Esophagus (tissue), 2 donors: Measurements from ENCODE around the gene ALS2. TPM values are rescaled to one million over a fixed set of nuclear protein-coding genes. Genes with fewer than 3 reads are reported as not detected.

Experiments used
- H3K27ac ChIP-seq, 2 donors: one replicate each; pipeline ENCODE4 v1.5.1; 2013; ENCODE audit warnings: low read depth in 2 of 2, mild to moderate bottlenecking in 2 of 2, inconsistent platforms in 1 of 2, low read length in 1 of 2, moderate library complexity in 1 of 2
- H3K27me3 ChIP-seq, 2 donors: one replicate each; pipeline ENCODE4 v1.6.1; 2013; ENCODE audit warnings: low read length in 2 of 2, control low read depth in 1 of 2, mild to moderate bottlenecking in 1 of 2; ENCODE audit not compliant: insufficient read depth in 2 of 2, control insufficient read depth in 1 of 2
- H3K36me3 ChIP-seq, 2 donors: one replicate each; pipeline ENCODE4 v1.6.1; 2013; ENCODE audit warnings: low read length in 1 of 2; ENCODE audit not compliant: control insufficient read depth in 2 of 2, insufficient read depth in 2 of 2
- H3K4me1 ChIP-seq, 2 donors: one replicate each; pipeline ENCODE4 v1.6.1; 2013; ENCODE audit warnings: low read length in 1 of 2; ENCODE audit not compliant: control insufficient read depth in 2 of 2, insufficient read depth in 2 of 2
- H3K4me3 ChIP-seq, 2 donors: one replicate each; pipeline ENCODE4 v1.5.1; 2013; ENCODE audit warnings: low read length in 2 of 2, mild to moderate bottlenecking in 2 of 2, low read depth in 1 of 2, moderate library complexity in 1 of 2
- H3K9me3 ChIP-seq, 2 donors: one replicate each; pipeline ENCODE4 v1.6.1; 2013; ENCODE audit warnings: mild to moderate bottlenecking in 2 of 2, low read depth in 1 of 2, low read length in 1 of 2, moderate library complexity in 1 of 2; ENCODE audit not compliant: control insufficient read depth in 2 of 2, insufficient read depth in 1 of 2
- WGBS, 2 donors: extraction: QIAGEN DNeasy Blood & Tissue Kit; methylation state at CpG; one replicate each; pipeline ENCODE4 v1.1.7; 2013; 5-methylcytosine and 5-hydroxymethylcytosine counted together
- polyA plus RNA-seq, 2 donors: library from polyadenylated mRNA; stranded (reverse); fragments of 200-250 nt; gene quantifications; one replicate each; pipeline ENCODE4 v1.2.3, GENCODE V29; 2013
- donor health status: healthy with polysubstance abuse.
- donor health status: Bipolar disorder and iron deficiency.

Gene ALS2
- polyA plus RNA-seq, 2 donors = 3.2 to 3.9 TPM

DNA sequence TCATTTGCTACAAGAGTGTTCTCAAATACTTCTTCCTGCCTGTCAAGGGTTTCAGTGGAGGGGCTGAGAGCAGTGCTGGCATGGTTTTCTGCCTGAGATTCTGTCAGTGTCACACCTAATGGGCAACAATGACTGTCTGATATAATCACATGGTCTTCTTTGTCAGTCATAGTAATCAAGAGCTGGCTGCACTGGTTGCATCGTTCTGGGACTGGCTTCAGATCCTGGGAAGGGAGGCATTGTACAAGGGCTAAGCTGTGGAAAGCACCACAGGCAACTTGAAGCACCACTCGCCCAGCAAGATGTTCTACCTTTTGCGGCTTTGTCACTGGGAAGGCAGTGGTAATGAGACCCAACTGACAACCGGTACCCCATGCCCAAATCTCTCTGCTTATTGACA, 19.6 kb downstream of the ALS2 start:
- WGBS, 2 donors = 94 to 96% methylated on average over 4 of the region's 4 CpGs

DNA sequence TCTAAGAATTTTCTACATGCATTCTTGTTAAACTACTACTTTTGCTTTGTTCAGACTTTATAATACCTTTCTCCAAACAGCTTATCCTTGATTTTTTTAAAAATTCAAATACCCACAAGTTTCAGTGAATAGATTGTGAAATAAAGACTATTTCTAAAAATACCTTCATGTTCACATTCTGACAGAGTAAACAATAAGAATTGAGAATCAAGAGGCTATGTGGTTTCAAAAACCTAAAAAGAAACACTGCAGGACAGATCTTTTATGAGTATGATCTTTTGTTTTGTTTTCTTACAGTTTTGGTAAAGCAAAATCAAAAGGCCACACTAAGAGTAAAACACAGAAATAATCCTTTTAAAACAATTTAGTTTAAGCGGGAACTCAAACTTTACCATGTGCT, 21.2 kb downstream of the ALS2 start:
- Histone ChIP-seq H3K9me3 (no peaks in the 10 kb centered on the region), H3K4me3 (no peak overlapping the region), H3K4me1 (peaks cover 0 to 2% of the 10 kb centered on the region in 2 donors), H3K27me3 (no peaks in the 10 kb centered on the region), H3K36me3 (peaks cover 0 to 14% of the 10 kb centered on the region in 2 donors), H3K27ac (no peak overlapping the region)
- WGBS, 2 donors = 97 to 100% methylated on average over 1 of the region's 1 CpG

More for the DNA sequence above, 19.6 kb downstream of the ALS2 start:
- H3K36me3 ChIP-seq = peaks cover 0 to 14% of the 10 kb centered on the region in 2 donors
- H3K27me3 ChIP-seq = no peaks in the 10 kb centered on the region
- peaks cover 0 to 2% of the 10 kb centered on the region in 2 donors for H3K4me1 ChIP-seq
- H3K4me3 ChIP-seq = no peak overlapping the region
- no peak overlapping the region for H3K27ac ChIP-seq
- H3K9me3 ChIP-seq = no peaks in the 10 kb centered on the region

DNA sequence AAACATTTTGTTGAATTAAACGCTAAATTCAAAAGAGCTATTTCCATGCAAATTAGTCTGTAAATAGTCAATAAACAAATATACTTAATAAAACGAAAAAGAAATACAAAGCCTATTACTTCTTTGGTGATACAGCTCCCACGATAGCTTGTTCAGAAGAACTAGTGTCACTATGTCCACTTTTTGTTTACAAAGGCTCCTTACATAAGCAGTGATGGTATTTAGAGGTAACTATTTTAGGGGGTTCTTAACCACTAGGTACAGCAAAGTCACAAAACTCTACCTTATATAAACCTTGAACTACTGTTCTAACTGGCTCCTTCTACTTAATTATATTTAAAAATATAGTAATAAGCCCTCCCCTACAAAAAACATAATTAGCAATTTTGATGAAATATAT, 21.9 kb downstream of the ALS2 start:
- peaks cover 0 to 14% of the 10 kb centered on the region in 2 donors for H3K36me3 ChIP-seq
- no peaks in the 10 kb centered on the region for H3K9me3 ChIP-seq
- WGBS, 2 donors = 66 to 88% methylated on average over 3 of the region's 3 CpGs
- no peak overlapping the region for H3K27ac ChIP-seq
- H3K27me3 ChIP-seq = no peaks in the 10 kb centered on the region
- no peak overlapping the region for H3K4me3 ChIP-seq
- peaks cover 0 to 2% of the 10 kb centered on the region in 2 donors for H3K4me1 ChIP-seq

DNA sequence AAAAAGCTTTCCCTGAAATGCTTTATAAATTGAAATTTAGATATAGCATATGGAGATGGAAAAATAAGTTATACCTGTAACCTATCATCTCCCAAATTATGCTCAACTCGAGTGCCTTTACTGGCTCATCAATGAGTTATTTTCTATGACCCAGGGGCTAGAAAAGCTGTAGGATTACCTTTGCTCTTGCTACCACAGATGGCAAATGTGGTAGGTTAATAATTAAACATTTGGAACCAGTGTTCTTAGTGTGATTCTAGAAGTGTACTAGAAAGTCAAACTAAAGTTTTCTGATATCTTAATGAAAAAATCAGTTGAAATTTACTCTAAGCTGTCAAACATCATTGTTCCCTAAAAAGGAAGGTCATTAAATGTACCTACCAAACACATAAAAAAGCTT, 22.5 kb downstream of the ALS2 start:
- WGBS, 2 donors = 2% methylated on average over 1 of the region's 1 CpG
- H3K27me3 ChIP-seq = no peaks in the 10 kb centered on the region
- peaks cover 0 to 14% of the 10 kb centered on the region in 2 donors for H3K36me3 ChIP-seq
- no peak overlapping the region for H3K4me3 ChIP-seq
- H3K27ac ChIP-seq = no peak overlapping the region
- peaks cover 0 to 2% of the 10 kb centered on the region in 2 donors for H3K4me1 ChIP-seq
- H3K9me3 ChIP-seq = no peaks in the 10 kb centered on the region

DNA sequence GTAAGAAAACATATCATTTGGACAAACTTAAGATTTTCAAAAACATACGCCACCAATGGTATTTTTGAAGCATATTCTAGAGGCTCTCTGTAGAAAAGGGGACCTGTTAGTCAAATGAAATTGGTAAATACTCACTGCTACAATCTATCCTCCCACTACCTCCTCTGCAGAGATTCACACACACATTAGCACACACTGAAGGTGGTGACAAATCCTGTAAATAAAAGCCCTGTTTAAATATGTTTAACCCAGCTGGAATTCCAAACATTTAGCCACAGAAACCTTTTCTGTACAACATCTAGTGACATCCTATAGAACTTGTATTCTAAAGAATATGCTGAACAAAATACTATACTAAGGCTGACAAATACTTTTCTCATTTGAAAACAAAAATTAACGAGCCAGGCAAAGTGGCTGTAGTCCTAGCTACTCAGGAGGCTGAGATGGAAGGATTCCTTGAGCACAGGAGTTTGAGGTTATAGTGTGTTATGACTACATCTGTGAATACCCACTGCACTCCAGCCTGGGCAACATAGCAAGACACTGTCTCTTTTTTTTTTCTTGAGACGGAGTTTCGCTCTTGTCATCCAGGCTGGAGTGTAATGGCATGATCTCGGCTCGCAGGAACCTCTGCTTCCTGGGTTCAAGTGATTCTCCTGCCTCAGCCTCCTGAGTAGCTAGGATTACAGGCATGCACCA, 25.9 kb downstream of the ALS2 start:
- no peaks in the 10 kb centered on the region for H3K9me3 ChIP-seq
- 93% methylated on average over 6 of the region's 6 CpGs for WGBS, 2 donors
- H3K27ac ChIP-seq = no peak overlapping the region
- H3K4me3 ChIP-seq = no peak overlapping the region
- H3K27me3 ChIP-seq = no peaks in the 10 kb centered on the region
- peaks cover 0 to 2% of the 10 kb centered on the region in 2 donors for H3K4me1 ChIP-seq
- peaks cover 0 to 2% of the 10 kb centered on the region in 2 donors for H3K36me3 ChIP-seq

DNA sequence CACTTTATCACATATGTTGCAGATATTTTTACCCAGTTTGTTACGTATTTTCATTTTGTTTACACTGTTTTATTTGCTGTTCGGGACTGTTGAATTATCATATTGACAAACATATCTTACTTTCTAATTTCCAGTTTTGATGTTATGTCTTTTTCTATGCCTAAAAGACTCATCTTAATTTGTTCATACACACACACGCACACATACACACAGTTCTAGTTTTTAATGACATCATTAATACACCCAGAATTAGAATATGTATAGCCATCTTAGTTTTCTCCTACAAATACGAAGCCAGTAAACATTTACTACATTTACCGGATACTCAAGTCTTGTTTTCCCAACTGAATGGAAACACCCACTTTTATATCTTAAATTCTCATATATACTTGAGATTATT, 29.2 kb downstream of the ALS2 start:
- 76 to 79% methylated on average over 5 of the region's 5 CpGs for WGBS, 2 donors
- H3K4me1 ChIP-seq = no peaks in the 10 kb centered on the region
- H3K4me3 ChIP-seq = no peak overlapping the region
- H3K27ac ChIP-seq = no peak overlapping the region
- no peaks in the 10 kb centered on the region for H3K36me3 ChIP-seq
- no peaks in the 10 kb centered on the region for H3K27me3 ChIP-seq
- H3K9me3 ChIP-seq = no peaks in the 10 kb centered on the region

DNA sequence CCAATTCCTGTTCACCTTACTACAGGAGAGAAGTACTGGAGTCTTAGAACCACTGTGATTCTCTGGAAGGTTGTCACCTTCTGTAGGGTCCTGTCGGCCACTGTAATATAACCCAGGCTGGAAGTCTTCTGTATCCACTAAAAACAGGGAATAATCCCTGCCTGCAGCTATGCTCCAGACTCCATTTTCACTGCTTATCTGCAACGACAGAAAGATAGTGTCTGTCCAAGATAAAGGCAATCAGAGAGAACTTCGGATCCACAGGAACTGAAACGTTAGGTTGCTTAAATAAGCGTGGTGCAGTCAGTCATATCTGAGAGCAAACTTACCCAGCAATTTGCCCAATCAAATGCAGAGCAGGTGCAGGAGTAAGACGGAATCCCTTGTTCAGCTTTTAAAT, 34.2 kb downstream of the ALS2 start:
- Histone ChIP-seq H3K9me3 (no peaks in the 10 kb centered on the region), H3K27me3 (no peaks in the 10 kb centered on the region), H3K4me1 (no peaks in the 10 kb centered on the region), H3K4me3 (no peak overlapping the region), H3K27ac (no peak overlapping the region), H3K36me3 (peaks cover 0 to 1% of the 10 kb centered on the region in 2 donors)
- 74 to 83% methylated on average over 6 of the region's 6 CpGs for WGBS, 2 donors

DNA sequence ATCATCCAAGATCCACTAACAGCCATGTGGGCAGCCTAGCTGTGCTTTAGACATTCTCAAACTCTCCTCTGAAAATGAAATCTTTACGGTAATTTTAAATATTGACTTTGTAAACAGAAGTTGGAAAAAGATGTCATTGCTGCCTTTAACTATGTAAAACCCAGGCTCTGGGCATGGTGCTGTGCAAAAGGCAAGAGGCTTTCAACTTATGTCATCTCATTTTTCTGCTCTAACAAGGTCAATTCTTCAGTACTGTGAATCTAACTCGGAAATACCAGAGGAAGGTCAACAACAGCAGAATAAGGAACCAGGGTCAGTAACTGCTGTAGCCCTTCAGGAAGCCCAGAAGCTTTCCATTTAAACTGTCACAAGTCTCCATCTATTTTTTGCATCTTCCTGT, 45.2 kb downstream of the ALS2 start:
- H3K27ac ChIP-seq = no peak overlapping the region
- peaks cover 0 to 2% of the 10 kb centered on the region in 2 donors for H3K36me3 ChIP-seq
- H3K4me3 ChIP-seq = no peak overlapping the region
- H3K27me3 ChIP-seq = no peaks in the 10 kb centered on the region
- no peaks in the 10 kb centered on the region for H3K9me3 ChIP-seq
- 70 to 76% methylated on average over 2 of the region's 2 CpGs for WGBS, 2 donors
- no peaks in the 10 kb centered on the region for H3K4me1 ChIP-seq

DNA sequence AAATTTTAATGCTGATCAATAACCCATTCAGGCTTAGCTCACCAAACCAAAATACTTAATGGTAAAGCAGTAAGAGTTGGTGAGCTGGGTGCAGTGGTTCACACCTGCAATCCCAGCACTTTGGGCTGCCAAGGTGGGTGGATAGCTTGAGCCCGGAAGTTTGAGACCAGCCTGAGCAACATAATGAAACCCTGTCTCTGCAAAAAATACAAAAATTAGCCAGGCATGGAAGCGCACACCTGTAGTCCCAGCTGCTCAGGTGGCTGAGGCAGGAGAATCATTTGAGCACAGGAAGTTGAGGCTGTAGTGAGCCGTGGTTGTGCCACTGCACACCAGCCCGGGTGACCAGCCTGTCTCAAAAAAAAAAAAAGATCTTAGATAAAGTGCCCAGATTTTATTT, 46.6 kb downstream of the ALS2 start:
- Histone ChIP-seq H3K4me3 (no peak overlapping the region), H3K27me3 (no peaks in the 10 kb centered on the region), H3K36me3 (peaks cover 0 to 2% of the 10 kb centered on the region in 2 donors), H3K4me1 (no peaks in the 10 kb centered on the region), H3K27ac (no peak overlapping the region), H3K9me3 (no peaks in the 10 kb centered on the region)
- 80 to 95% methylated on average over 4 of the region's 4 CpGs for WGBS, 2 donors

DNA sequence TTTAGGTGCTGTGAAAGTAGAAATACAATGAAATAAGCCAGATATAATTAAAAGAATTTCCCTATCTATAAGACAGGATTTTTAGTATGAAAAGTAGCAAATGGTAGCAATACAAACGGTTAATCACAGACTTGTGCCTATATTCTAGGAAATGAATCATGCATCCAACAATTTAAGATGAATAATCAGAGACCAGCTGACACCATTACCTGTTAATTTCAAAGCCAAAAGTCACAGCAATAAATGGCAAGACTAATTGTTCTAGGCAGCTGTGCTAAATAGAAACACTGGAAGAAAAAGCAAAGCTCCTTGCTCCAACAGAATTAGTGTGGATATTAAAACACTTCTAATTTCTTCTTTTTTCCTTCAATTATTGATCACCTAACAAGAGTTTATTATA, 47.2 kb downstream of the ALS2 start:
- H3K27ac ChIP-seq = no peak overlapping the region
- no peaks in the 10 kb centered on the region for H3K4me1 ChIP-seq
- WGBS, 2 donors = 81% methylated on average over 1 of the region's 1 CpG
- no peak overlapping the region for H3K4me3 ChIP-seq
- H3K27me3 ChIP-seq = no peaks in the 10 kb centered on the region
- H3K36me3 ChIP-seq = peaks cover 0 to 2% of the 10 kb centered on the region in 2 donors
- H3K9me3 ChIP-seq = no peaks in the 10 kb centered on the region
